Ectodermal cell (in vitro differentiated cells): Measurements from ENCODE around the gene LPIN1.

Experiments
- H3K27ac ChIP-seq: 2 replicates; pipeline ENCODE4 v1.7.0; 2013; ENCODE audit warnings: mild to moderate bottlenecking, low read depth, low read length; ENCODE audit not compliant: insufficient read depth, poor library complexity, severe bottlenecking
- H3K27me3 ChIP-seq: 2 replicates; pipeline ENCODE4 v1.7.0; 2013; ENCODE audit warnings: mild to moderate bottlenecking, low read length; ENCODE audit not compliant: insufficient read depth, control insufficient read depth, poor library complexity, severe bottlenecking
- H3K36me3 ChIP-seq: one replicate; pipeline ENCODE4 v1.7.0; 2013; ENCODE audit warnings: low read length; ENCODE audit not compliant: control insufficient read depth, insufficient read depth
- H3K4me1 ChIP-seq: one replicate; pipeline ENCODE4 v1.7.0; 2013; ENCODE audit warnings: low read length; ENCODE audit not compliant: control insufficient read depth, insufficient read depth
- H3K4me3 ChIP-seq: 2 replicates; pipeline ENCODE4 v1.7.0; 2013; ENCODE audit warnings: low read depth, low read length, control low read depth; ENCODE audit not compliant: insufficient read depth
- H3K9me3 ChIP-seq: 2 replicates; pipeline ENCODE4 v1.7.0; 2013; ENCODE audit warnings: mild to moderate bottlenecking, low read length, moderate library complexity; ENCODE audit not compliant: control insufficient read depth
- WGBS, 2 experiments: methylation state at CpG; one replicate each; pipeline ENCODE4 v1.1.7; 2013; ENCODE audit warnings: missing lambda C conversion rate in 2 of 2; 5-methylcytosine and 5-hydroxymethylcytosine counted together

LPIN1 gene

DNA sequence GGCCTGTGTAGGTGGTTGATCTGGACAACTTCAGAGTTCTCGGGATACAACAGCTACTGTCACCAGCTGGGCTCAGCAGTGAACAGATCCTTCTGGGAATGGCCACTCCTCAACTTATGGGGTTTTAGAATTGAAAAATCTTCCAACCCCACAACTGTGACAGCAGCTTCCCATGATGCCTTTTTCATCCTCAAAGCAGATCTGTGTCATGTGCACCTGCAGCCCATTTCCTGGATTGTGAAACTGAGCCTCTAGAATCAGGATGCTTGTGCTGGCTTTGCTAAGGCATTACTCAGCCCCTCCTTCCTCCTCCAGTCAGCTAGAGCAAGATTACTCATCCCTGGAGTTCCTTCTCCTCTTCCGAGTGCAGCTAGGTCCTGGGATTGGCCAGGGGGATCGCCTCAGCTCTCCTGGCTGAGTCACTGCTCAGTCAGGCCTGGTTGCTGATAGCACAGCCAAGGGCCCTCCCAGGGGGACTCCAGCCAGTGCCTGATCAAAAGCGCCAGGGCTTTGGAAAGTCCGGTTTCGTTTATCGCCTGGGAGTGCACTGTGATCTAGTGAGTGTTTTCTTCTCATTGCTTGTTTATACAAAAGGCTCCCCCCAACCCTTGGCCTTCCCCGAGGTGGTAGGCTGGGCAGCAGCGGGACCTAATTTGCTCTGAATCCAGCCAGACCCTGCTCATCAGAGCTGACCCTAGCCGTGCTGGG is 2.4 kb upstream of the LPIN1 start:
- 35% methylated on average over 10 of the region's 10 CpGs for WGBS, 2 experiments
- Histone ChIP-seq H3K36me3 (no peaks in the 10 kb centered on the region), H3K9me3 (no peaks in the 10 kb centered on the region), H3K27ac (no peak overlapping the region), H3K4me3 (no peak overlapping the region), H3K4me1 (peaks cover 30% of the 10 kb centered on the region), H3K27me3 (peaks cover 6% of the 10 kb centered on the region)

DNA sequence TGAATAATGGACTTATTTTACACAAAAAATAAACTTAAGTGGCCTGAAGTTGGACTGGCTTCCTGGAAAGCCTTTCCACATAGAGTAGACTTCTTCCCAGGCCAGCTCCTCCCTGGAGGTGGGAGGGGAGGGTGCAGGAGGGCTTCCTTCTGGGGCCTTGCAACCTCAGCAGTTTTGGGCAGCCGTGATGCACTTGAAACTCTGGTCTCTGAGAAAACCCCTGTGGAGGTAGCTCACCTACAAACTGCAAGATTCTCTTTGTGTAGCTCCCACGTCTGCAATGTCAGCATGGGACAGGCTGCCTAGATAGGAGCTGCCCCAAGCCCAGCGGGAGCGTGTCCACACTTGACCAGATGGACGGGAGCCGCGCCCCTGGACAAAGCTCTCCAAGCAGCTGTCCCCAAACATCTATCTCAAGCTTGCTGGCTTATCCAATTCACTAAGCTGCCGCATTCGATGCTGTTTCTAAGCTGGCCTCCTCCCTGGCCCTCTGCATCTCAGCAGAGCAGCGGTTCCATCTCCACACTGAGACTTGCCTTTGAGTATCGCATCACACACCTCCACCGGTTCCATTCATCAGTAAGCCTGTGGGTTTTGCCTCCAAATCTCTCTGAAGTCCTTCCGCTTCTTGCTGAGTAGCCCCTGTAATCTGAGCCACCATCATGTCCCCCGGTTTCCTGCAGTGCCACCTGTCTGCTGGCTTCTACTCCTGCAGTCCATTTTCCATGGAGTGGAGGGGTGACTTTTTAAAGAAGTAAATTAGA is 1.6 kb upstream of the LPIN1 start:
- WGBS, 2 experiments = 55 to 56% methylated on average over 14 of the region's 14 CpGs
- Histone ChIP-seq H3K27ac (no peak overlapping the region), H3K9me3 (no peaks in the 10 kb centered on the region), H3K4me1 (peaks cover 33% of the 10 kb centered on the region), H3K36me3 (no peaks in the 10 kb centered on the region), H3K27me3 (peaks cover 6% of the 10 kb centered on the region), H3K4me3 (no peak overlapping the region)

DNA sequence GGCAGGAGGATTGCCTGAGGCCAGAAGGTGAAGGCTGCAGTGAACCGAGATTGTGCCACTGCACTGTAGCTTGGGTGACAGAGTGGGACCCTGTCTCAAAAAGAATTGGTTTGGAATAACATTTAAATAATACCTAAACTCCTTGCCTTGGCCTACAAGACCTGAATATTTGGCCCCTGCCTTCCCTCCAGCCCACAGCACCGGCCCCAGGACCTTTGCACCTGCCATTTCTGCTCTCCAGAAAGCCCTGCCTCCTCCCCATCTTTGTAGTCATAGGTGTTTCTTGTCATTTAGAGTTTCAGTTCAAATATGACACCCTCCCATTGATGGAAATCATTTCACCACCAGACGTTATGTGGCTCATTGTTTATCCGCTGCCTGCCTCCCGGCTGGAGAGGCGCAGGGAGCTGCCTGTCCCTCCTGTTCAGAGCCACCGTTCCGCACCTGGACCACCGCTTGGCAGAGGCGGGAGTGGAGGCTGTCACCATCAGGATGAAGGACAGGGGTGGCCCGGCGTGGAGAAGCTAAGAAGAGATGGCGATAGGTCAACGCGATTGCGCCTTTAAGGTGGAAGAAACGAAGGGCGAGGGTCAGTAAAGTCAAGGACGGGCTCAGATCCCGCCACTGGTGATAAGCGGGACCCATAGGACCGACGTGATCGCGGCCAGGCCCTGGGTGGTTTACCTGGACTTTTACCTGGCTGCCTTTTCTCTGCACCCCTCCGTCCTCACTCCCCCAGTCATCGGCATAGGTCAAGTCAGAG is 638 bp upstream of the LPIN1 start:
- no peak overlapping the region for H3K4me3 ChIP-seq
- peaks cover 34% of the 10 kb centered on the region for H3K4me1 ChIP-seq
- no peak overlapping the region for H3K27ac ChIP-seq
- H3K9me3 ChIP-seq = no peaks in the 10 kb centered on the region
- 75 to 77% methylated on average over 27 of the region's 27 CpGs for WGBS, 2 experiments
- H3K36me3 ChIP-seq = no peaks in the 10 kb centered on the region
- peaks cover 6% of the 10 kb centered on the region for H3K27me3 ChIP-seq

DNA sequence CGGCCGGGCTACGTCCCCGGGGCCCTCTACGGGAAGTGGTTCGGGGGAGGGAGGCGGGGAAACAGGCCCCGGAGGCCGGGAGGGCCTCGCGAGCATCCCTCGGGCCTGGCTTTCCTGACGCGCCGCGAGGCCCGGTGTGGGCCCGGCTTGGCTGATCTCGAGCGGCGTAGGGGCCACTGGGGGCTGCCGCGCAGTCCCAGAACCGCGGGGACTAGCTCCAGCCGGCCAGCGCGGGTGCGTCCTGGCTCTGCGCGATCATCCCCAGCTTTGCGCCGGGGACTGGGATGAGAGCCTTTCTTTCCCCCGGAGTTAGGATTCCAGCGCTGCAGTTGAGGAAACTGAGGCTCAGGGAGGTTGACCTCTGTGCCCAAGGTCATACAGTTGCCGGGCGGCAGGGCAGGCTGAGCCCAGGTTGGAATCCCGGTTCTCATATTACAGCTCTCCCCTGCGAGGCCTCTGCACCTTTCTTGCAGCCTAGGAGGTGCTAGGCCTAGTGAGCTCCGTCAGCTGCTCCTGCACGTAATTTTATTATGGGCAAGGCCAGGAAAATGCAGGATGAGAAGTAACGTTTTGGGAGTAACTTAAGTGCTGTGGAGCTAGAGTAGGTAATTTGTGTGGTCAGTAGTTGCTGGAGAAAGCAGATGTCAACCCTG is 501 bp downstream of the LPIN1 start:
- H3K4me3 ChIP-seq = peak overlapping the region; percentile 64
- peaks cover 34% of the 10 kb centered on the region for H3K4me1 ChIP-seq
- 1% methylated on average over 42 of the region's 42 CpGs for WGBS, 2 experiments
- H3K36me3 ChIP-seq = no peaks in the 10 kb centered on the region
- H3K27ac ChIP-seq = peak overlapping the region; percentile 61
- peaks cover 6% of the 10 kb centered on the region for H3K27me3 ChIP-seq
- no peaks in the 10 kb centered on the region for H3K9me3 ChIP-seq

DNA sequence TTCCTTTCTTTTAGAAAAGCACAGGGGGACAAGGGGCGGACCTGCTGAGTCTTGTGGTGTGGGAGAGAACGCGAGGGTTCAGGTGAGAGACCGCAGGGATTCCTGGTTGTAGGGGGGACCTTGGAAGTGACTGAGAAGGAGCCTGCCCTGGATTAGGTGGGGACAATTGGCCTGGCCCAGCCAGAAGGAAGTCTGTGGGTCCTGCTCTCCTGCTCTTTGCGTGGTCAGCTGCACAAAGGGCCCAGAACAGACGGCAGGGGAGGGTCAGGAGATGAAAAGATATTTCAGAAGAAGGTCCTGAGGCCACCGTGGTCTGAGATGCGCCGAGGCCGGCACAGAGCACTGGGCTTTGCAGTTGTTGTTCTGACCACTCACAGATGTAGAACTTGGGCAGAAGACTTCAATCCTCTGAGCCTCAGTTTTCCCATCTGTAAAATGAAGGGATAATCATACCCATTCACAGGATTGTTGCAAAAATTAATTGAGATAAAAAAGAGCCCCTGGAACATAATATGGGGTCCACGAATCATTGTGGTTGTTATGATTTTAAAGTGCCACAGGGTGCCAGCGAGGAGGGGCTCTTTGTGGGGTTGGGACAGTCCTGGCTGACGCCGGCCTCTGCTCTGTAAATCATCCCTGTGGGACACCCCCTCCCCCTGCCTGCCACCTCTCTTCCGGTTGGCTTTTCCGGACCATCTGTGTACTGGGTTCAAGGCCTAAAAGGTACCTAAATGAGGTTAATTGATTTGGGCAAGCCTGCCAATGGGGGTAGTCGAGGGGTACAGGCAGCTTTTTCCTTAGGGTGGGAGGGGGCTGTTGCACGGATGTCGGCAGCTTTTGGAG is 1.8 kb downstream of the LPIN1 start:
- Histone ChIP-seq H3K27me3 (peaks cover 6% of the 10 kb centered on the region), H3K27ac (no peak overlapping the region), H3K4me1 (peaks cover 29% of the 10 kb centered on the region), H3K9me3 (no peaks in the 10 kb centered on the region), H3K4me3 (peak overlapping the region; percentile 64), H3K36me3 (no peaks in the 10 kb centered on the region)
- 78 to 80% methylated on average over 19 of the region's 19 CpGs for WGBS, 2 experiments

DNA sequence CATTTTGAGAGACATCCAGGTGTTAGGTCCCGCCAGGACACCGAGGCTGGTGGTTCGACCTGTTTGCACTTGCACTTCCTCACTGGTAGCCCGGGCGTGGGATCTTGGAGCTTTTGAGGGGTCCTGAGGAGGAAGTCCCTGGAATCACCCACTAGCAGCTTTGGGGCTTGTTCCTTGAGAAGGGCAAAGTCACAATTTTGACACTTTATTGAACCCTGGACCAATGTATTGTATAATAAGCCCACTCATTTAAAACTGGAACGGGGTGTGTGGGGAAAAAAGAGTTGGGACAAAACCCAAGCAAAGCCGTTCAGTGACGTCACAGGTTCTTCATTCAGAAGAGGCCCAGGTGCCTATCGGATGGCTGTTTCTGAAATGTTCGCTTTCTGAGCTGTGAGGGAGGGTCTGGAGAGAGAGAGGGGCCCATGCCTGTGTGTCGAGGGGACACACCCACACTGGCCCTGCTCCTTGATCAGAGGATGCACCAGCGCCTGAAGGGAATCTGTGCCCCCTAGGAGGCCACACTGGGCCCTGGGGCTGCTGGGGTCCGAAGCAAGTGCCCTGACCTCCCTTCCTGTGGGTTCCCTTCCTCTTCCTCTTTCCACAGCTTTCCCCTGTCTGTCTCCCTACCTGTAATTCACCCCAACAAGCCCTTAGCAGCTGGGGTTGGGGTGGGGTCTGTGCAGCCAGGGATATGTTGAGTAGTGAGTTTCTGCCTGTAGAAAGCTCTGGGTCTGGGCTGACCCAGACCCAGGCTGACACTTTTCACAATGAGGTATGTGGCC is 2.6 kb downstream of the LPIN1 start:
- 89% methylated on average over 13 of the region's 13 CpGs for WGBS, 2 experiments
- Histone ChIP-seq H3K27me3 (peaks cover 6% of the 10 kb centered on the region), H3K4me1 (peaks cover 29% of the 10 kb centered on the region), H3K4me3 (no peak overlapping the region), H3K36me3 (no peaks in the 10 kb centered on the region), H3K27ac (no peak overlapping the region), H3K9me3 (no peaks in the 10 kb centered on the region)

DNA sequence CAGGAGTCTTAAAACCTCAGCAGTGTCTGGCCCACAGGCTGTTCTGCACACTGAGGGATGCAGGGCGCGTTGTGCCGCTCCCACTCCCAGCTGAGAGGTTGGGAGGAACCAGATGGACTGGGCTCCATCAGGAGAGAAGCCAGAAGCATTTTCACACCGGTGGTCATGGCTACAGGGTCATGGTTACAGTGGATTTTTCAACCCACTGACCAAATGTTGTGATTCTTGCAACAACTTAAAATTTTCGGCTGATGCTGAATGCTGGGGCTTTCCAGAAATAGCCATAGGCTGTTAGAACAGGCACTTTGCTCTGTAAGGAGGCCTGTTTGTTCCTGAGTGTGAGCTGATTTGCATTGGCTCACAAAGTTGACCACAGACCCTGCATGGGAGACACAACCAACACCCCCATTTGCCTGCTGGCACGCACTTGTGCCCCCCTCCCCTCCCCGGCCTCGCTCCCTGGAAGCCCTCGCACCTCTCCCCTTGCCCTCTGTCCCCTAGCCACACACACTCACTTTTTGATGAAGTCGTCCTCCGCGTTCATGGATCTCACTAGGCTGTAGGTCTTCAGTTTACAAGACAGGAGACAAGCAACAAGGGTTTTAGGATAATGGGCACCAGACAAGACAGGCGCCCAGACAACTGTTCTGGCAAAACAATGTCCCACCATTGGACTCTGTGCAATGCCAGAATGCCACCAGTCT is 3.4 kb downstream of the LPIN1 start:
- Histone ChIP-seq H3K4me3 (no peak overlapping the region), H3K27ac (no peak overlapping the region)
- WGBS, 2 experiments = 80 to 85% methylated on average over 13 of the region's 13 CpGs

DNA sequence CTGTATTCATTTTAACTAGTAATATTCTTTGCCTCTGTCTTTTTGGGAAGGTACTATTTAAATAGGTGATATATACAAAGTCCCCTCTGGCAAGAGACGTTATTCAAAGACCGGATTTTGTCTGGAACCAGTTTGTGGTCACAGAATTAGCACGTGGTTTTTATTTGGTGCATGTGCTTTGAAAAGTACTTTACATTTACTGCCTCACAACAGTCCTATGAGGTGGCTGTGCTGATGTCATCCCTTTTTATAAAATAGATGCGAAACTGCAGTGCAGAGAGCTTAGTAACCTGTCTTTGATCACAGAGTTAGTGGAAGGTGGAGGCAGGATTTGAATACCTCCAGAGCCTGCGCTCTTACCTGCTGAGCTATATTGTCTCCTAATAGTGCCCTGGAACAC is 4.0 kb downstream of the LPIN1 start:
- WGBS, 2 experiments = 87 to 88% methylated on average over 5 of the region's 5 CpGs
- Histone ChIP-seq H3K4me1 (peaks cover 27% of the 10 kb centered on the region), H3K4me3 (no peak overlapping the region), H3K27ac (no peak overlapping the region), H3K9me3 (no peaks in the 10 kb centered on the region), H3K36me3 (no peaks in the 10 kb centered on the region), H3K27me3 (peaks cover 6% of the 10 kb centered on the region)

More for the DNA sequence above, 3.4 kb downstream of the LPIN1 start:
- Histone ChIP-seq H3K27me3 (peaks cover 6% of the 10 kb centered on the region), H3K4me1 (peaks cover 28% of the 10 kb centered on the region), H3K9me3 (no peaks in the 10 kb centered on the region), H3K36me3 (no peaks in the 10 kb centered on the region)
